Right renal pelvis (tissue), 4 donors: ENCODE measurements around the gene TTC12. TPM values are rescaled to one million over a fixed set of nuclear protein-coding genes. Genes with fewer than 3 reads are reported as not detected.

Experiments
- DNase-seq, 4 donors: peaks; one replicate each; pipeline ENCODE4 v3.0.0-alpha.2; 2013; ENCODE audit warnings: low read depth in 4 of 4, low spot score in 3 of 4, missing footprints in 1 of 4
- polyA plus RNA-seq, 4 donors: library from polyadenylated mRNA; unstranded; fragments of 120-200 nt; gene quantifications; one replicate each; pipeline ENCODE4 v1.2.1, GENCODE V29; 2013; ENCODE audit not compliant: insufficient read length in 4 of 4

TTC12 gene
- polyA plus RNA-seq = 10 to 100 TPM; 35.2 to 46.3 (median 42.5) TPM

- peak; percentile 82 to 89 (median 84) for DNase-seq
Observed at GRCh38 chr11:113314389-113315301, at the start of gene TTC12. Gene TTC12, plus strand, starts transcription at chr11:113314583. Its CDS starts 1,675 bp downstream, at chr11:113316258.

GRCh38 chr11:113265362-113265761 is 49.0 kb upstream of the TTC12 start:
- no peak for DNase-seq

GRCh38 chr11:113267493-113267892 is 46.9 kb upstream of the TTC12 start:
- DNase-seq = no peak

GRCh38 chr11:113269096-113269495 is 45.3 kb upstream of the TTC12 start:
- no peak for DNase-seq

- no peak for DNase-seq
Observed at GRCh38 chr11:113269636-113270035, 44.7 kb upstream of the TTC12 start.

GRCh38 chr11:113270080-113270479 is 44.3 kb upstream of the TTC12 start:
- DNase-seq = no peak

GRCh38 chr11:113271551-113272245 is 42.7 kb upstream of the TTC12 start:
- no peak for DNase-seq

GRCh38 chr11:113272281-113272680 is 42.1 kb upstream of the TTC12 start:
- no peak for DNase-seq

GRCh38 chr11:113272927-113273615 is 41.3 kb upstream of the TTC12 start:
- no peak for DNase-seq

- no peak for DNase-seq
Observed at GRCh38 chr11:113273720-113274119, 40.7 kb upstream of the TTC12 start.

- DNase-seq = no peak
Observed at GRCh38 chr11:113274713-113275582, 39.4 kb upstream of the TTC12 start.

- no peak for DNase-seq
Observed at GRCh38 chr11:113275602-113276001, 38.8 kb upstream of the TTC12 start.

- DNase-seq = no peak
Observed at GRCh38 chr11:113276466-113276865, 37.9 kb upstream of the TTC12 start.

- no peak for DNase-seq
Observed at GRCh38 chr11:113277907-113278306, 36.5 kb upstream of the TTC12 start.

- DNase-seq = no peak
Observed at GRCh38 chr11:113278481-113278880, 35.9 kb upstream of the TTC12 start.

- DNase-seq = no peak
Observed at GRCh38 chr11:113278925-113279324, 35.5 kb upstream of the TTC12 start.

GRCh38 chr11:113279591-113279990 is 34.8 kb upstream of the TTC12 start:
- no peak for DNase-seq

GRCh38 chr11:113281052-113281725 is 33.2 kb upstream of the TTC12 start:
- no peak for DNase-seq

GRCh38 chr11:113282898-113283437 is 31.4 kb upstream of the TTC12 start:
- no peak for DNase-seq
